Measurements from ENCODE around the gene TBL1X.

DNA sequence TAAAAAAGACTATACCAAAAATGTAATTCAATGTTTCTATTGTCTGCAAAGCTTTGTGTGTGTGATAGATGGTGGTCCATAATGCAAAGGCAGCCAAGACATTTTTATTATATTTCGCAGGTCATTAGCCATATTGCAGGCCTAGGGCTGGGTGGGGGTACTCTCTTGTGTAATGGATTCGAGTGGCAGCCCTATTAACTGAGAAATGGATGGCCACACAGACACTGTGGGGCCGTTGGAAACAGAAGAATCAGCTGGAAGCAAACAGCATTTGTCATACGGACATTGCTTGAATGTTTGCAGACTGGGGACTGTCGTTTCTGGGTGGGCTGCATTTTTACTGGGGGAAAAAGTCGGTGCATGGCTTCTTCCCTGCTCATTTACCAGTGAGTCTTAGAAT is 199.4 kb downstream of the TBL1X start:
- TF ChIP-seq, protein P1, sequence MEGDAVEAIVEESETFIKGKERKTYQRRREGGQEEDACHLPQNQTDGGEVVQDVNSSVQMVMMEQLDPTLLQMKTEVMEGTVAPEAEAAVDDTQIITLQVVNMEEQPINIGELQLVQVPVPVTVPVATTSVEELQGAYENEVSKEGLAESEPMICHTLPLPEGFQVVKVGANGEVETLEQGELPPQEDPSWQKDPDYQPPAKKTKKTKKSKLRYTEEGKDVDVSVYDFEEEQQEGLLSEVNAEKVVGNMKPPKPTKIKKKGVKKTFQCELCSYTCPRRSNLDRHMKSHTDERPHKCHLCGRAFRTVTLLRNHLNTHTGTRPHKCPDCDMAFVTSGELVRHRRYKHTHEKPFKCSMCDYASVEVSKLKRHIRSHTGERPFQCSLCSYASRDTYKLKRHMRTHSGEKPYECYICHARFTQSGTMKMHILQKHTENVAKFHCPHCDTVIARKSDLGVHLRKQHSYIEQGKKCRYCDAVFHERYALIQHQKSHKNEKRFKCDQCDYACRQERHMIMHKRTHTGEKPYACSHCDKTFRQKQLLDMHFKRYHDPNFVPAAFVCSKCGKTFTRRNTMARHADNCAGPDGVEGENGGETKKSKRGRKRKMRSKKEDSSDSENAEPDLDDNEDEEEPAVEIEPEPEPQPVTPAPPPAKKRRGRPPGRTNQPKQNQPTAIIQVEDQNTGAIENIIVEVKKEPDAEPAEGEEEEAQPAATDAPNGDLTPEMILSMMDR (IDR thresholded peaks at IDR 0.05): no peak
- no peak for TF ChIP-seq POLR2A (IDR thresholded peaks at IDR 0.05; ENCODE audit: low read depth)
- TF ChIP-seq POLR2AphosphoS5 (IDR thresholded peaks at IDR 0.05): no peak

All from esophagus muscularis mucosa (tissue), 3 donors.